Urinary bladder (tissue), 4 donors: Measurements from ENCODE around the gene PSMA8. TPM values are rescaled to one million over a fixed set of nuclear protein-coding genes. Genes with fewer than 3 reads are reported as not detected.
"Not testable (repeated sequence)": the region's sequence is repeated elsewhere in the genome, so short reads cannot be mapped to it uniquely, and the experiment has no call there.

Experiments used
- DNase-seq: peaks from one replicate; pipeline ENCODE4 v3.0.0-alpha.2; 2015; ENCODE audit errors: extremely low spot score
- H3K27ac ChIP-seq: one replicate; pipeline ENCODE4 v1.5.1; 2013; ENCODE audit warnings: low read depth, mild to moderate bottlenecking, moderate library complexity
- H3K36me3 ChIP-seq: one replicate; pipeline ENCODE4 v1.6.1; 2013; ENCODE audit warnings: mild to moderate bottlenecking, moderate library complexity; ENCODE audit not compliant: insufficient read depth
- H3K4me1 ChIP-seq: one replicate; pipeline ENCODE4 v1.6.1; 2013; ENCODE audit warnings: mild to moderate bottlenecking, moderate library complexity; ENCODE audit not compliant: insufficient read depth
- H3K4me3 ChIP-seq: one replicate; pipeline ENCODE4 v1.5.1; 2013; ENCODE audit warnings: low read depth, low read length
- WGBS: extraction: QIAGEN DNeasy Blood & Tissue Kit; methylation state at CpG from one replicate; pipeline ENCODE4 v1.1.7; 2013; 5-methylcytosine and 5-hydroxymethylcytosine counted together
- polyA plus RNA-seq: library from polyadenylated mRNA; stranded (reverse); fragments of 200-250 nt; gene quantifications from one replicate; pipeline ENCODE4 v1.2.3, GENCODE V29; 2013
- total RNA-seq: library from RNA; depleted of rRNA; stranded (reverse); fragments of >200 nt; gene quantifications from one replicate; pipeline ENCODE4 v1.2.3, GENCODE V29; 2014
- donor health status: healthy with polysubstance abuse.
- donor health status: healthy.

PSMA8 gene
- total and polyA plus RNA-seq, 2 donors = not detected

DNA sequence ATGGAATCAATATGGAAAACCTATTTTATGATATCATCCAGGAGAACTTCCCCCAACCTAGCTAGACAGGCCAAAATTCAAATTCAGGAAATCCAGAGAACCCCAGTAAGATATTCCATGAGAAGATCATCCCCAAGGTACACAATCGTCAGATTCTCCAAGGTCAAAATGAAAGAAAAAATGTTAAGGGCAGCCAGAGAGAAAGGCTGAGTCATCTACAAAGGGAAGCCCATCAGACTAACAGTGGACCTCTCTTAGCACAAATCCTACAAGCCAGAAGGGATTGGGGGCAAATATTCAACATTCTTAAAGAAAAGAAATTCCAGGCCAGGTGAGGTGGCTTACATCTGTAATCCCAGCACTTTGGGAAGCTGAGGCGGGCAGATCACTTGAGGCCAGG lies 11.7 kb upstream of the PSMA8 start:
- DNase-seq, H3K4me1 ChIP-seq, H3K4me3 ChIP-seq, H3K27ac ChIP-seq, H3K36me3 ChIP-seq: not testable (repeated sequence)
- 91% methylated on average over 2 of the region's 2 CpGs for WGBS

GRCh38 chr18:26127786-26128185 lies 5.9 kb upstream of the PSMA8 start:
- DNase-seq = no peak
- Histone ChIP-seq H3K27ac (no peak overlapping the region), H3K4me1 (no peaks in the 10 kb centered on the region), H3K36me3 (no peaks in the 10 kb centered on the region), H3K4me3 (no peak overlapping the region)
- 76% methylated on average over 5 of the region's 5 CpGs for WGBS

DNA sequence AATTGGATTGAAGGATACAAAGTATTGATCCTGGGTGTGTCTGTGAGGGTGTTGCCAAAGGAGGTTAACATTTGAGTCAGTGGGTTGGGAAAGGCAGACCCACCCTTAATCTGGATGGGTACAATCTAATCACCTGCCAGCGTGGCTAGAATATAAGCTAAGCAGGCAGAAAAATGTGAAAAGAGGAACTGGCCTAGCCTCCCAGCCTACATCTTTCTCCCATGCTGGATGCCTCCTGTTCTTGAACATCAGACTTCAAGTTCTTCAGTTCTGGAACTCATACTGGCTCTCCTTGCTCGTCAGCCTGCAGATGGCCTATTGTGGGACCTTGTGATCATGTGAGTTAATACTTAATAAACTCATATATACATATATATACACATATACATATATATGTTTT lies 5.5 kb upstream of the PSMA8 start:
- not testable (repeated sequence) for H3K4me1 ChIP-seq, DNase-seq, H3K27ac ChIP-seq, H3K36me3 ChIP-seq, H3K4me3 ChIP-seq
- 73% methylated on average over 2 of the region's 2 CpGs for WGBS

GRCh38 chr18:26134107-26134506 lies 438 bp downstream of the PSMA8 start:
- H3K4me3 ChIP-seq = no peak overlapping the region
- H3K4me1 ChIP-seq = no peaks in the 10 kb centered on the region
- no peak overlapping the region for H3K27ac ChIP-seq
- DNase-seq = no peak
- H3K36me3 ChIP-seq = no peaks in the 10 kb centered on the region
- WGBS = 90% methylated on average over 6 of the region's 6 CpGs

GRCh38 chr18:26135548-26135947 lies 1.9 kb downstream of the PSMA8 start:
- no peak for DNase-seq
- WGBS = 82% methylated on average over 1 of the region's 1 CpG
- H3K4me3 ChIP-seq = no peak overlapping the region
- H3K4me1 ChIP-seq = no peaks in the 10 kb centered on the region
- H3K27ac ChIP-seq = no peak overlapping the region
- H3K36me3 ChIP-seq = no peaks in the 10 kb centered on the region

DNA sequence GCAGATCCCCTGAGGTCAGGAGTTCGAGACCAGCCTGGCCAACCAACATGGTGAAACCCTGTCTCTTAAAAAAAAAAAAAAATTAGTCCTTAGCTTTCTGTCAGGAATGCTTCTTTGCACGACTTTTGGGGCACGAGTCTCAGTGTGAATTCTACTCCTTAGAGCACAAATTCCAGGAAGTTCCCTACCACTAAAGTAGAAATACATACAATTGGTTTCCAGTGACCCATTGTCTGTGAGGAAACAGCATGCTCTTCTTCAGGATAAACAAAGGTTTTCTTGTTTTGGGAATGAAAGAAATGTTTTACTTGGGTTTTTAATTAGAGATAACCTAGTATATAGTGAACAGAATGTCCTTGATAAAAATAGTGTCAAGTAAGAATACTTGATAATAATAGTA lies 23.7 kb downstream of the PSMA8 start:
- 68% methylated on average over 3 of the region's 3 CpGs for WGBS
- Histone ChIP-seq H3K36me3 (no peaks in the 10 kb centered on the region), H3K27ac (no peak overlapping the region)

DNA sequence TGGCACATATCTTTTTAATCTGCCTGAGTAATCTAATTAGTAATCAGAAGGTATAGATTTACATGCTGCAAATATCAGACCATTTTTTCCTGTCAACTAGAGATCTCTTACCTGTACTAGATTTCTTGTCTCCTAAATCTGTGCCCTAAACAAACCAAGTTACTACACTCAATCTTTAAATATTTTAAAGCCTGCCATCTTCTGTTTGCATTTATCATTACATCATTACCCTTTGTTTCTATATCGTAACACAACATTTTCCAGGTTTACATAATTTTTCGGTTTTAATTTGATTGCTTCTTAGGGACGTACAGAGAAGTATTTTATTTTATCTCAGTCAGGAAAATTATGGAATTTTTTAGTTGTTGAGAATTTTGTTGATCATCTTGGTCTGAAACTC lies 25.7 kb downstream of the PSMA8 start:
- no peaks in the 10 kb centered on the region for H3K4me1 ChIP-seq
- no peak for DNase-seq
- no peak overlapping the region for H3K4me3 ChIP-seq
- 46% methylated on average over 3 of the region's 3 CpGs for WGBS
- H3K36me3 ChIP-seq = no peaks in the 10 kb centered on the region
- no peak overlapping the region for H3K27ac ChIP-seq

More for the DNA sequence above, 23.7 kb downstream of the PSMA8 start:
- DNase-seq = no peak
- Histone ChIP-seq H3K4me3 (no peak overlapping the region), H3K4me1 (no peaks in the 10 kb centered on the region)

GRCh38 chr18:26164571-26164970 lies 30.9 kb downstream of the PSMA8 start:
- DNase-seq = no peak
- Histone ChIP-seq H3K36me3 (no peaks in the 10 kb centered on the region), H3K4me3 (no peak overlapping the region), H3K27ac (no peak overlapping the region), H3K4me1 (no peaks in the 10 kb centered on the region)
- 81% methylated on average over 2 of the region's 2 CpGs for WGBS

GRCh38 chr18:26167592-26167991 lies 33.9 kb downstream of the PSMA8 start:
- H3K4me3 ChIP-seq, H3K27ac ChIP-seq, H3K4me1 ChIP-seq, H3K36me3 ChIP-seq, DNase-seq: not testable (repeated sequence)
- 93% methylated on average over 1 of the region's 1 CpG for WGBS

DNA sequence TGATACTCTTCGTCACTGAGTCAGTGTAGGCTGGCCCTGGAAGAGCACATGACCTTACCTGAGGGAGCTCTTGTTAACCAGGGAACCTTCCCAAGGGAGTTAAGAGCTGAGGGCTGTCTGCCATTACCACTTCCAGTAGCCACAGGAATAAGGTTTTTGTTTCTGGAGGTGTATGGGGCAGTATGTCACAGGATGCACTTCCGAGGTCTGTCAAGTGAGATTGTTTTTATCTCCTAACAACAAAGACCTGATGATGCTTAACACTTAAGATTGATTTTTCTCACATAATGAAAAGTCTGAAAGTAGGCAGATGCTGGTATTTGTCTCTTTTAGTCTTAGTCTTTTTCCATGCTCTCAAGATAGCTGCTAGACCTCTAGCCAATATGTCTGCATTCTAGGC lies 41.8 kb downstream of the PSMA8 start:
- Histone ChIP-seq H3K4me3 (no peak overlapping the region), H3K36me3 (no peaks in the 10 kb centered on the region), H3K27ac (no peak overlapping the region), H3K4me1 (no peaks in the 10 kb centered on the region)
- no peak for DNase-seq
- WGBS = 42% methylated on average over 2 of the region's 2 CpGs

DNA sequence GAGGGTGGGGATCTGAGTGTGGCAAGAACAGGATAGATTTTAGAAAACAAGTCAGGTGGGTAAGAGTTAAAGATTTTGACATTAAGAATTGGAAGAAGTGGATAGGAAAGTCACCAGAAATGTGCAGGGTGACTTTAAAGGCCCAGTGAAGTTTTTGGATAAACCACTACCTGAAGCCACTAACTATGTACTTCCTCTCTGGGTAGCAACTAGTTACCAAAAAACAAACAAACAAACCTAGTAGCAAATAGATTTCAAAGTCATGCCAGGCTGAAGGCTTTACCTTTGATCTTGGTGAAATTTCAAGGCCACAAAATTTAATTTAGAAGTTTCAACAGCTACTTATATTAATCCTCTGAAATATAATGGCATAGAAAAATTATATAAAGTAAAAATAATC lies 42.5 kb downstream of the PSMA8 start:
- no peak overlapping the region for H3K27ac ChIP-seq
- H3K4me1 ChIP-seq = no peaks in the 10 kb centered on the region
- H3K36me3 ChIP-seq = no peaks in the 10 kb centered on the region
- no peak for DNase-seq
- H3K4me3 ChIP-seq = no peak overlapping the region

DNA sequence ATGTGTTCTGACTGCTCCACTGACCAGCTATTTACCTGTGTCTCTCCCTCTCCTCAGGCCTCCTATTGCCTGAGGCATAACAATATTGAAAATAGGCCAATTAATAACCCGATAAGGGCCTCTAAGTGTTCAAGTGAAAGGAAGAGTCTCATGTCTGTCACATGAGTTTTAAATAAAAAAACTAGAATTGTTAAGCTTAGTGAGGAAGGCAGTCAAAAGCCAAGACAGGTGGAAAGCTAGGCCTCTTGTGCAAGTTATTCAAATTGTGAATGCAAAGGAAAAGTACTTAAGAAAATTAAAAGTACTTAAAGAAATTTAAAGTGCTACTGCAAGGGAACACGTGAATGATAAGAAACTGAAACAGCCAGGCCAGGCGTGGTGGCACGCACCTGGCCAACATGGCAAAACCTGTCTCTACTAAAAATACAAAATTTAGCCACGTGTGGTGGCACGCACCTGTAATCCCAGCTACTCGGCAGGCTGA lies 47.7 kb downstream of the PSMA8 start:
- H3K4me3 ChIP-seq = no peak overlapping the region
- no peaks in the 10 kb centered on the region for H3K36me3 ChIP-seq
- H3K4me1 ChIP-seq = no peaks in the 10 kb centered on the region
- 92% methylated on average over 7 of the region's 7 CpGs for WGBS
- no peak for DNase-seq
- no peak overlapping the region for H3K27ac ChIP-seq

DNA sequence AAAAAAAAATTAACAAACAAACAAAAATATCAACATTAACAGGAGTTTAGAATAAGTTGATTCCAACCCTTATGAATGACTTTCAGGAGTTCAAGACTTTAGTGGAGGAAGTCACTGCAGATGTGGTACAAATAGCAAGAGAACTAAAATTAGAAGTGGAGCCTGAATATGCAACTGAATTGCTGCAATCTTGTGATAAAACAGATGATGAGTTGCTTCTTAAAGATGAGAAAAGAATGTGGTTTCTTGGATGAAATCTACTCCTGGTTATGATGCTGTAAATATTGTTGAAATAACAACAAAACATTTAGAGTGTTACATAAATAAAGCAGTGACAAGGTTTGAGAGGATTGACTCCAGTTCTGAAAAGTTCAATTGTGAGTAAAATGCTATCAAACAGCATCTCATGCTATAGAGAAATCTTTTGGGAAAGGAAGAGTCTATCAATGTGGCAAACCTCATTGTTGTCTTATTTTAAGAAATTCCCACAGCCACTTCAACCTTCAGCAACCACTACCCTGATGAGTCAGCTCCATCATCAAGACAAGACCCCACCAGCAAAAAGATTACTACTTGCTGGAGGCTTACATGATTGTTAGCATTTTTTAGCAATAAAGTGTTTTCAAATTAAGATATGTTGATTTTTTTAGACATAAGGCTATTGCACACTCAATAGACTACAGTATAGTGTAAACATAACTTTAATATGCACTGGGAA lies 49.9 kb downstream of the PSMA8 start:
- no peak for DNase-seq

DNA sequence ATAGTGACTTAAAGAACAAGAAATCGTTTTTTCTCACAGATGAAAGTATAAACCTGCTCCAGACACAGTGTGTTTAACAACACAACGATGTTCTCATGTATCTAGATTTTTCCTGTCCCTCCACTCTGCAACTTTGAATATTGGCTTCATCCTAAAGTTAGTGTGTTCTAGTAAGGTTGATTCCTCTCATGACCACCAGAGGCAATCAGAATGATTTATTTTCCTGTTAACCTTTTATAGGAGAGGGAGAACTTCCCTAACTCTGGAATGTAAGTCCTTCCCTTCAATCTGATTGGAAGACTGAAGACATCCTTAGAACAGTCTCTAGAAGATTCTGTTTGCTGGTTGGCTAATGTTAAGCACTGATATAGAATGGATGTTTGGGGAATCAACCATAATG lies 51.6 kb downstream of the PSMA8 start:
- no peak for DNase-seq
- Histone ChIP-seq H3K36me3 (no peaks in the 10 kb centered on the region), H3K27ac (no peak overlapping the region), H3K4me1 (no peaks in the 10 kb centered on the region), H3K4me3 (no peak overlapping the region)
- 69% methylated on average over 2 of the region's 2 CpGs for whole genome bisulfite sequencing

More for the DNA sequence above, 49.9 kb downstream of the PSMA8 start:
- H3K4me3 ChIP-seq = no peak overlapping the region
- no peaks in the 10 kb centered on the region for H3K4me1 ChIP-seq
- no peak overlapping the region for H3K27ac ChIP-seq
- no peaks in the 10 kb centered on the region for H3K36me3 ChIP-seq

- no peaks in the 10 kb centered on the region for H3K36me3 ChIP-seq
- H3K27ac ChIP-seq = no peak overlapping the region
- 88% methylated on average over 8 of the region's 8 CpGs for WGBS
- no peak for DNase-seq
- no peak overlapping the region for H3K4me3 ChIP-seq
- H3K4me1 ChIP-seq = no peaks in the 10 kb centered on the region
These were observed 56.8 kb downstream of the PSMA8 start for GRCh38 chr18:26190506-26190905.
